OCI-LY1 (cell line): ENCODE data around the gene TMEM114.

Experiments
- H2AFZ ChIP-seq: fragments of 200-600 bp; sonication (generic), shearing (Covaris generic); 2 replicates; pipeline ENCODE4 v1.6.0; 2014; ENCODE audit warnings: antibody characterized with exemption, mild to moderate bottlenecking, low read length
- H3F3A ChIP-seq: fragments of 200-600 bp; sonication (generic), shearing (Covaris generic); 2 replicates; pipeline ENCODE4 v1.6.0; 2014; ENCODE audit warnings: mild to moderate bottlenecking, antibody characterized with exemption, low read length, moderate library complexity; ENCODE audit not compliant: insufficient read depth
- H3K27ac ChIP-seq: fragments of 200-600 bp; sonication (generic); 2 replicates; pipeline ENCODE4 v1.5.1; 2014; ENCODE audit warnings: low read length, mixed run types, mild to moderate bottlenecking, low read depth; ENCODE audit not compliant: poor library complexity, severe bottlenecking
- H3K27me3 ChIP-seq: fragments of 200-600 bp; sonication (generic); 2 replicates; pipeline ENCODE4 v1.6.0; 2014; ENCODE audit warnings: antibody characterized with exemption, mild to moderate bottlenecking, low read length, moderate library complexity; ENCODE audit not compliant: insufficient read depth
- H3K36me3 ChIP-seq: fragments of 200-600 bp; sonication (generic); 2 replicates; pipeline ENCODE4 v1.6.1; 2014; ENCODE audit warnings: mild to moderate bottlenecking, antibody characterized with exemption, low read length, moderate library complexity, mixed read lengths; ENCODE audit not compliant: insufficient read depth
- H3K4me1 ChIP-seq: fragments of 200-600 bp; sonication (generic); 2 replicates; pipeline ENCODE4 v1.5.1; 2014; ENCODE audit warnings: mild to moderate bottlenecking, low read length, moderate library complexity; ENCODE audit not compliant: insufficient read depth, severe bottlenecking
- H3K4me2 ChIP-seq: fragments of 200-600 bp; sonication (generic), shearing (Covaris generic); 2 replicates; pipeline ENCODE4 v1.6.1; 2014; ENCODE audit warnings: low read length
- H3K4me3 ChIP-seq: fragments of 200-600 bp; sonication (generic); 2 replicates; pipeline ENCODE4 v1.5.1; 2014; ENCODE audit warnings: low read length, low read depth, mild to moderate bottlenecking, mixed read lengths; ENCODE audit not compliant: poor library complexity, severe bottlenecking
- H3K79me2 ChIP-seq: fragments of 200-600 bp; shearing (Covaris generic); 2 replicates; pipeline ENCODE4 v1.6.1; 2016; ENCODE audit warnings: mixed run types, low read length, mixed read lengths; ENCODE audit not compliant: insufficient read depth
- H3K9ac ChIP-seq: fragments of 200-600 bp; sonication (generic), shearing (Covaris generic); 2 replicates; pipeline ENCODE4 v1.6.1; 2014; ENCODE audit warnings: mild to moderate bottlenecking, low read length, mixed read lengths
- H3K9me2 ChIP-seq: fragments of 200-600 bp; sonication (generic), shearing (Covaris generic); 2 replicates; pipeline ENCODE4 v1.6.1; 2014; ENCODE audit warnings: low read depth, mild to moderate bottlenecking, low read length, mixed read lengths
- H3K9me3 ChIP-seq: fragments of 200-600 bp; shearing (Covaris generic); 2 replicates; pipeline ENCODE4 v1.6.1; 2014; ENCODE audit warnings: low read length, mixed read lengths
- H4K20me1 ChIP-seq: fragments of 200-600 bp; sonication (generic), shearing (Covaris generic); 2 replicates; pipeline ENCODE4 v1.6.0; 2016; ENCODE audit warnings: mild to moderate bottlenecking, low read length; ENCODE audit not compliant: insufficient read depth
- EZH2 ChIP-seq: fragments of 200-600 bp; sonication (generic), shearing (Covaris generic); IDR thresholded peaks from 2 replicates; pipeline ENCODE4 v1.8.0; 2017; ENCODE audit warnings: borderline replicate concordance, mixed run types, mild to moderate bottlenecking, antibody characterized with exemption, low read length, moderate library complexity, mixed read lengths
- TF ChIP-seq, protein P1 (sequence below): fragments of 200-600 bp; sonication (generic), shearing (Covaris generic); IDR thresholded peaks from 2 replicates; pipeline ENCODE4 v1.5.1; 2017; ENCODE audit warnings: mild to moderate bottlenecking, antibody characterized with exemption, low read length, moderate library complexity, mixed read lengths

The TMEM114 gene

DNA sequence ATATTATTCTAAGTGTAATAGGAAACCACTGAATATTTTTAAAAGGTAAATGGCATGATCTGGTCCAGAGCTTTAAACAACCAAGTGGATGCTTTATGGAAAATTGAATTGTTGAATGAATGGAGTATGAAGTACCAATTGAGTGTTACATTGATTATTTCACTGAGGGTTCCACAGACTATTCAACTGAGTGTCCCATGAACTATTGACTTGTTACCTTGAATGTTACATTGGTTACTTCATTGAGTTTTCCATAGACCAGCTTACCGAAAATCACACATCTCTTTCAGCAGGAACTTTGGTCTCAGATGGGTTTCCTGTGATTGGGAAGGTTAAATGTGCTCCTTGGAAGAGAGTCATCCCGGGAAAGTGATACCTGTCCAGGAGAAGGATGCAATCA is 56.8 kb downstream of the TMEM114 start:
- H3K79me2 ChIP-seq, result no peaks in the 10 kb centered on the region
- no peaks in the 10 kb centered on the region for H3K36me3 ChIP-seq
- no peak for TF ChIP-seq EZH2
- TF ChIP-seq, protein P1, sequence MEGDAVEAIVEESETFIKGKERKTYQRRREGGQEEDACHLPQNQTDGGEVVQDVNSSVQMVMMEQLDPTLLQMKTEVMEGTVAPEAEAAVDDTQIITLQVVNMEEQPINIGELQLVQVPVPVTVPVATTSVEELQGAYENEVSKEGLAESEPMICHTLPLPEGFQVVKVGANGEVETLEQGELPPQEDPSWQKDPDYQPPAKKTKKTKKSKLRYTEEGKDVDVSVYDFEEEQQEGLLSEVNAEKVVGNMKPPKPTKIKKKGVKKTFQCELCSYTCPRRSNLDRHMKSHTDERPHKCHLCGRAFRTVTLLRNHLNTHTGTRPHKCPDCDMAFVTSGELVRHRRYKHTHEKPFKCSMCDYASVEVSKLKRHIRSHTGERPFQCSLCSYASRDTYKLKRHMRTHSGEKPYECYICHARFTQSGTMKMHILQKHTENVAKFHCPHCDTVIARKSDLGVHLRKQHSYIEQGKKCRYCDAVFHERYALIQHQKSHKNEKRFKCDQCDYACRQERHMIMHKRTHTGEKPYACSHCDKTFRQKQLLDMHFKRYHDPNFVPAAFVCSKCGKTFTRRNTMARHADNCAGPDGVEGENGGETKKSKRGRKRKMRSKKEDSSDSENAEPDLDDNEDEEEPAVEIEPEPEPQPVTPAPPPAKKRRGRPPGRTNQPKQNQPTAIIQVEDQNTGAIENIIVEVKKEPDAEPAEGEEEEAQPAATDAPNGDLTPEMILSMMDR, result no peak
- H3K9ac ChIP-seq, result no peak overlapping the region
- no peaks in the 10 kb centered on the region for H3K4me1 ChIP-seq
- no peak overlapping the region for H3K4me3 ChIP-seq
- H3K27me3 ChIP-seq, result 0 out of 2 replicates have a peak, but pooled peaks cover 3% of the 10 kb centered on the region
- no peak overlapping the region for H3K4me2 ChIP-seq
- H3K27ac ChIP-seq, result no peak overlapping the region
- no peaks in the 10 kb centered on the region for H3K9me3 ChIP-seq
- H3F3A ChIP-seq, result no peaks in the 10 kb centered on the region
- no peaks in the 10 kb centered on the region for H3K9me2 ChIP-seq
- no peaks in the 10 kb centered on the region for H4K20me1 ChIP-seq
- no peak overlapping the region for H2AFZ ChIP-seq

GRCh38 chr16:8530752-8531384 is 59.4 kb downstream of the TMEM114 start:
- Histone ChIP-seq H3K9ac (no peak overlapping the region), H3K9me3 (no peaks in the 10 kb centered on the region), H3K4me3 (no peak overlapping the region), H3K36me3 (no peaks in the 10 kb centered on the region), H4K20me1 (no peaks in the 10 kb centered on the region), H3K79me2 (no peaks in the 10 kb centered on the region), H3K9me2 (no peaks in the 10 kb centered on the region), H2AFZ (no peak overlapping the region), H3K4me2 (no peak overlapping the region), H3K4me1 (no peaks in the 10 kb centered on the region), H3F3A (no peaks in the 10 kb centered on the region), H3K27ac (no peak overlapping the region), H3K27me3 (0 out of 2 replicates have a peak, but pooled peaks cover 3% of the 10 kb centered on the region)
- no peak for TF ChIP-seq EZH2
- TF ChIP-seq, protein P1, result no peak

GRCh38 chr16:8528471-8528870 is 61.8 kb downstream of the TMEM114 start:
- Histone ChIP-seq H4K20me1 (no peaks in the 10 kb centered on the region), H3K27ac (no peak overlapping the region), H3K79me2 (no peaks in the 10 kb centered on the region), H3K4me2 (no peak overlapping the region), H3F3A (no peaks in the 10 kb centered on the region), H3K4me3 (no peak overlapping the region), H3K36me3 (no peaks in the 10 kb centered on the region), H3K27me3 (0 out of 2 replicates have a peak, but pooled peaks cover 3% of the 10 kb centered on the region), H3K9me2 (no peaks in the 10 kb centered on the region), H3K9ac (no peak overlapping the region), H3K4me1 (no peaks in the 10 kb centered on the region), H2AFZ (no peak overlapping the region), H3K9me3 (no peaks in the 10 kb centered on the region)
- TF ChIP-seq, protein P1, result no peak
- no peak for TF ChIP-seq EZH2
